ENCODE results near the gene MSH3.

The MSH3 gene

GRCh38 chr5:80905405-80905804 lies 251.0 kb downstream of the MSH3 start:
- DNase-seq (ENCODE audit: low spot score), result no peak

GRCh38 chr5:80912479-80912878 lies 258.0 kb downstream of the MSH3 start:
- DNase-seq (ENCODE audit: low spot score), result no peak

GRCh38 chr5:80915716-80916115 lies 261.3 kb downstream of the MSH3 start:
- no peak for DNase-seq (ENCODE audit: low spot score)

GRCh38 chr5:80916676-80917075 lies 262.2 kb downstream of the MSH3 start:
- DNase-seq (ENCODE audit: low spot score), result no peak

- no peak for DNase-seq (ENCODE audit: low spot score)
Measured at GRCh38 chr5:80917631-80918030, 263.2 kb downstream of the MSH3 start.

GRCh38 chr5:80919678-80920196 lies 265.3 kb downstream of the MSH3 start:
- no peak for DNase-seq (ENCODE audit: low spot score)

GRCh38 chr5:80920333-80920732 lies 265.9 kb downstream of the MSH3 start:
- no peak for DNase-seq (ENCODE audit: low spot score)

- DNase-seq (ENCODE audit: low spot score), result no peak
Measured at GRCh38 chr5:80921026-80921425, 266.6 kb downstream of the MSH3 start.

GRCh38 chr5:80925931-80926330 lies 271.5 kb downstream of the MSH3 start:
- no peak for DNase-seq (ENCODE audit: low spot score)

Data from Ammon's horn (tissue), 1 donor.